H1 (cell line): ENCODE results near the gene PRKAR2B. TPM values are rescaled to one million over a fixed set of nuclear protein-coding genes. Genes with fewer than 3 reads are reported as not detected.

ENCODE experiments used
- CTCF ChIA-PET: fragments of 300-600 bp; sonication (Branson Sonifier 250); formaldehyde crosslinking; loops from one replicate; lab custom pipeline; 2021; ENCODE audit not compliant: partially characterized antibody; lab: Charles Lee
- POLR2A ChIA-PET: fragments of 300-600 bp; sonication (Branson Sonifier 250); formaldehyde crosslinking; loops from one replicate; lab custom pipeline; 2021; ENCODE audit warnings: inconsistent platforms; ENCODE audit not compliant: partially characterized antibody; lab: Charles Lee
- DNase-seq, 2 experiments: peaks; one replicate each; pipeline versions ENCODE4 v3.0.0 to v3.0.0-alpha.2; 2010 to 2022; ENCODE audit warnings: low spot score in 2 of 2, low read depth in 1 of 2, mixed read lengths in 1 of 2
- FAIRE-seq: peaks from 2 replicates; lab custom pipeline; 2011; peaks lifted over from hg19 to GRCh38; lab: Jason Lieb, UNC
- H2AFZ ChIP-seq: 2 replicates; pipeline ENCODE4 v1.8.1; 2012; ENCODE audit warnings: low read length, inconsistent platforms
- H2AK5ac ChIP-seq: 2 replicates; pipeline ENCODE4 v1.6.1; 2013; ENCODE audit warnings: low read depth, low read length
- H2BK120ac ChIP-seq: replicated peaks from 2 replicates; pipeline ENCODE3; 2013; ENCODE audit warnings: low read depth, low read length, inconsistent platforms
- H2BK12ac ChIP-seq: 2 replicates; pipeline ENCODE4 v1.6.1; 2013; ENCODE audit warnings: low read depth, low read length
- H2BK15ac ChIP-seq: 2 replicates; pipeline ENCODE4 v1.6.1; 2013; ENCODE audit warnings: low read length
- H2BK20ac ChIP-seq: 2 replicates; pipeline ENCODE4 v1.6.1; 2013; ENCODE audit warnings: low read length
- H2BK5ac ChIP-seq: 2 replicates; pipeline ENCODE4 v1.6.1; 2013; ENCODE audit warnings: low read depth, low read length
- H3K14ac ChIP-seq: 2 replicates; pipeline ENCODE4 v1.6.1; 2013; ENCODE audit warnings: inconsistent platforms; ENCODE audit not compliant: insufficient read length
- H3K18ac ChIP-seq: 2 replicates; pipeline ENCODE4 v1.6.1; 2013; ENCODE audit warnings: low read length; ENCODE audit errors: extremely low read depth
- H3K23ac ChIP-seq: 2 replicates; pipeline ENCODE4 v1.6.1; 2013; ENCODE audit warnings: inconsistent platforms; ENCODE audit not compliant: insufficient read length
- H3K23me2 ChIP-seq: 2 replicates; pipeline ENCODE4 v1.6.1; 2013; ENCODE audit warnings: low read depth, low read length
- H3K27ac ChIP-seq: 2 replicates; pipeline ENCODE4 v1.6.1; 2011; ENCODE audit warnings: low read depth, low read length, inconsistent platforms
- H3K27me3 ChIP-seq, 4 experiments: replicated peaks in 1 of 4; 1 replicate in 1 of 4; 2 replicates in 3 of 4; pipeline versions ENCODE4 v1.6.1 to v1.8.1; 2011 to 2013; ENCODE audit warnings: low read length in 3 of 4, mild to moderate bottlenecking in 3 of 4, inconsistent platforms in 2 of 4, mixed read lengths in 2 of 4, moderate library complexity in 1 of 4; ENCODE audit not compliant: control insufficient read depth in 3 of 4, insufficient read depth in 3 of 4; ENCODE audit errors: extremely low read depth in 1 of 4
- H3K36me3 ChIP-seq, 4 experiments: 2 replicates each; pipeline versions ENCODE4 v1.6.1 to v1.8.1; 2011 to 2013; ENCODE audit warnings: mild to moderate bottlenecking in 4 of 4, low read length in 3 of 4, moderate library complexity in 2 of 4, control low read depth in 1 of 4, inconsistent platforms in 1 of 4; ENCODE audit not compliant: insufficient read depth in 4 of 4, control insufficient read depth in 2 of 4
- H3K4ac ChIP-seq: replicated peaks from 2 replicates; pipeline ENCODE3; 2013; ENCODE audit warnings: low read length, low read depth, mixed read lengths, inconsistent platforms; ENCODE audit not compliant: insufficient read length
- H3K4me1 ChIP-seq, 4 experiments: replicated peaks in 1 of 4; 1 replicate in 1 of 4; 2 replicates in 3 of 4; pipeline versions ENCODE4 v1.6.1 to v1.8.1; 2011 to 2013; ENCODE audit warnings: low read length in 3 of 4, inconsistent platforms in 2 of 4, mixed read lengths in 1 of 4; ENCODE audit not compliant: insufficient read depth in 4 of 4, control insufficient read depth in 3 of 4
- H3K4me2 ChIP-seq, 2 experiments: 2 replicates each; pipeline versions ENCODE4 v1.6.1 to v1.8.1; 2011 to 2013; ENCODE audit warnings: low read depth in 2 of 2, low read length in 2 of 2, control low read depth in 1 of 2, inconsistent platforms in 1 of 2, mild to moderate bottlenecking in 1 of 2; ENCODE audit not compliant: insufficient read depth in 1 of 2
- H3K4me3 ChIP-seq, 4 experiments: fragments of 200-600, 300-600 bp in 1 of 4; sonication (generic), shearing (Covaris generic), sonication (Bioruptor Twin) in 1 of 4; 2 replicates each; pipeline versions ENCODE4 v1.5.1 to v1.8.1; 2011 to 2016; ENCODE audit warnings: low read length in 4 of 4, low read depth in 3 of 4, control low read depth in 2 of 4, inconsistent platforms in 2 of 4, mild to moderate bottlenecking in 2 of 4, mixed read lengths in 1 of 4, moderate library complexity in 1 of 4; ENCODE audit not compliant: insufficient read depth in 2 of 4; ENCODE audit errors: extremely low read depth in 1 of 4
- H3K56ac ChIP-seq: replicated peaks from 2 replicates; pipeline ENCODE3; 2013; ENCODE audit warnings: low read depth, mild to moderate bottlenecking, mixed read lengths, low read length, inconsistent platforms; ENCODE audit not compliant: insufficient read length
- H3K79me1 ChIP-seq: 2 replicates; pipeline ENCODE4 v1.6.1; 2013; ENCODE audit warnings: low read depth, low read length, control low read depth
- H3K79me2 ChIP-seq, 2 experiments: 2 replicates each; pipeline versions ENCODE4 v1.6.1 to v1.8.1; 2012 to 2013; ENCODE audit warnings: low read length in 2 of 2, mild to moderate bottlenecking in 2 of 2, inconsistent platforms in 1 of 2; ENCODE audit not compliant: insufficient read depth in 2 of 2, control insufficient read depth in 1 of 2
- H3K9ac ChIP-seq, 4 experiments: replicated peaks in 1 of 4; 1 replicate in 1 of 4; 2 replicates in 3 of 4; pipeline versions ENCODE4 v1.6.1 to v1.8.1; 2011 to 2013; ENCODE audit warnings: low read depth in 3 of 4, low read length in 3 of 4, control low read depth in 2 of 4, mild to moderate bottlenecking in 2 of 4, moderate library complexity in 2 of 4, inconsistent platforms in 1 of 4; ENCODE audit errors: extremely low read depth in 1 of 4
- H3K9me3 ChIP-seq, 2 experiments: 2 replicates each; pipeline versions ENCODE4 v1.6.1 to v1.8.1; 2012 to 2013; ENCODE audit warnings: mild to moderate bottlenecking in 2 of 2, moderate library complexity in 2 of 2, control low read depth in 1 of 2, inconsistent platforms in 1 of 2, low read depth in 1 of 2, low read length in 1 of 2, mixed read lengths in 1 of 2; ENCODE audit not compliant: insufficient read depth in 2 of 2
- H4K20me1 ChIP-seq, 2 experiments: replicated peaks in 1 of 2; 2 replicates each; pipeline versions ENCODE3 to v1.8.1; 2011 to 2013; ENCODE audit warnings: inconsistent platforms in 2 of 2, low read length in 2 of 2, mild to moderate bottlenecking in 1 of 2; ENCODE audit not compliant: insufficient read depth in 2 of 2, control insufficient read depth in 1 of 2
- H4K5ac ChIP-seq: 2 replicates; pipeline ENCODE4 v1.6.1; 2013; ENCODE audit warnings: low read length, low read depth, mixed read lengths, inconsistent platforms; ENCODE audit not compliant: insufficient read length
- H4K8ac ChIP-seq: 2 replicates; pipeline ENCODE4 v1.8.0; 2013; ENCODE audit warnings: mild to moderate bottlenecking, moderate library complexity, low read length, inconsistent platforms; ENCODE audit not compliant: insufficient read depth; ENCODE audit errors: extremely low read depth
- H4K91ac ChIP-seq: replicated peaks from 2 replicates; pipeline ENCODE3; 2013; ENCODE audit warnings: low read length, mixed read lengths, inconsistent platforms; ENCODE audit not compliant: insufficient read length
- ATF2 ChIP-seq: IDR thresholded peaks from 2 replicates; pipeline ENCODE4 v1.6.1; 2012; ENCODE audit warnings: low read length, inconsistent platforms
- CHD2 ChIP-seq: IDR thresholded peaks from 2 replicates; pipeline ENCODE4 v1.6.1; 2012; ENCODE audit warnings: low read length, improper control_type of control experiment
- GTF2F1 ChIP-seq: IDR thresholded peaks from 2 replicates; pipeline ENCODE4 v1.6.1; 2012; ENCODE audit warnings: low read depth, low read length, improper control_type of control experiment, borderline replicate concordance
- MAFK ChIP-seq: IDR thresholded peaks from 2 replicates; pipeline ENCODE4 v1.6.1; 2012; ENCODE audit warnings: low read depth, mild to moderate bottlenecking, improper control_type of control experiment, low read length
- RAD21 ChIP-seq, 2 experiments: IDR thresholded peaks in 1 of 2; conservative IDR thresholded peaks in 1 of 2; 2 replicates each; pipeline ENCODE4 v1.6.1; 2011; ENCODE audit warnings: low read depth in 2 of 2, low read length in 2 of 2, improper control_type of control experiment in 1 of 2, inconsistent platforms in 1 of 2, mild to moderate bottlenecking in 1 of 2, moderate library complexity in 1 of 2
- SP4 ChIP-seq: IDR thresholded peaks from 2 replicates; pipeline ENCODE4 v1.6.1; 2012; ENCODE audit warnings: low read length, inconsistent platforms
- TBP ChIP-seq: IDR thresholded peaks from 2 replicates; pipeline ENCODE4 v1.6.1; 2011; ENCODE audit warnings: low read depth, low read length, improper control_type of control experiment
- YY1 ChIP-seq: IDR thresholded peaks from 2 replicates; pipeline ENCODE4 v1.6.1; 2011; ENCODE audit warnings: low read depth, mild to moderate bottlenecking, low read length
- WGBS, 2 experiments: shearing (Covaris generic) in 1 of 2; methylation state at CpG; one replicate each; pipeline versions ENCODE4 v1.1.6 to v1.1.7; 2013 to 2015; ENCODE audit warnings: low lambda C conversion rate in 2 of 2, mixed read lengths in 2 of 2, inconsistent platforms in 1 of 2, low coverage in 1 of 2, missing lambda C conversion rate in 1 of 2; ENCODE audit not compliant: insufficient replicate concordance in 2 of 2, insufficient coverage in 1 of 2, insufficient read length in 1 of 2; ENCODE audit errors: extremely low coverage in 1 of 2, missing lambda C conversion rate in 1 of 2; 5-methylcytosine and 5-hydroxymethylcytosine counted together
- polyA plus RNA-seq, 7 experiments: library from polyadenylated mRNA; depleted of rRNA in 3 of 7; stranded (reverse) in 5 of 7; unstranded in 2 of 7; fragments of >200 nt in 5 of 7; fragments of 200-250 nt in 2 of 7; gene quantifications; 1 replicate in 5 of 7; 2 replicates in 1 of 7; 4 replicates in 1 of 7; pipeline versions ENCODE4 v1.2.1 to v1.2.3, GENCODE V29; 2011 to 2013; ENCODE audit warnings: missing spikeins in 2 of 7, mixed read lengths in 2 of 7
- total RNA-seq: library from RNA; stranded (reverse); fragmentation: NEBNext Ultra II Directional; extraction: Animal tissue kit (Norgen Biotek cat#: 25700); gene quantifications from 2 replicates; pipeline ENCODE4 v1.2.1, GENCODE V29; 2021
- TF ChIP-seq, protein P1 (sequence below): IDR thresholded peaks from 2 replicates; pipeline ENCODE4 v1.6.1; 2012; ENCODE audit warnings: inconsistent platforms

Gene PRKAR2B
- total and polyA plus RNA-seq, 2 of the 8 experiments (the other 6 are each of a cell fraction or from before 2014, with no cell fraction given): 10.4 to 37.0 TPM

GRCh38 chr7:107167483-107168232, 123.2 kb downstream of the PRKAR2B start:
- peaks cover 0 to 2% (median under 1%) of the 10 kb centered on the region in 4 experiments; a peak in 2 of 7 replicates for H3K4me1 ChIP-seq
- DNase-seq (no peak), FAIRE-seq (peak; percentile 24)
- H3K56ac ChIP-seq: no peak overlapping the region
- H2BK20ac ChIP-seq: no peak overlapping the region
- ChIA-PET POLR2A (interaction anchor here (0.6 to 2.5 kb wide), 15 partner anchors 9 to 780 kb away, joined by 3 to 12 read pairs (median 4); partner anchors contain the start of gene CBLL1), CTCF (interaction anchor here (0.5 to 6.6 kb wide), 13 partner anchors 18 to 1870 kb away, joined by 3 to 68 read pairs (median 4); no protein-coding TSS in a partner anchor)
- H3K18ac ChIP-seq: no peak overlapping the region
- no peaks in the 10 kb centered on the region for H3K9me3 ChIP-seq
- H3K23me2 ChIP-seq: peaks cover 4% of the 10 kb centered on the region
- peak overlapping the region; percentile 89 for H4K5ac ChIP-seq
- 3% methylated on average over 14 of the region's 15 CpGs; no CpG with 5 or more reads in 1 of the 2 experiments for WGBS, 2 experiments
- no peak overlapping the region for H3K23ac ChIP-seq
- H2BK120ac ChIP-seq: no peak overlapping the region
- peak overlapping the region; percentile 69 to 89 (median 84) for H3K9ac ChIP-seq
- H3K14ac ChIP-seq: no peak overlapping the region
- H3K4me3 ChIP-seq: peak overlapping the region; percentile 57 to 85 (median 78)
- peak overlapping the region; percentile 90; the same call in 1 of the 2 replicates for H4K8ac ChIP-seq
- H3K79me1 ChIP-seq: no peaks in the 10 kb centered on the region
- H2BK15ac ChIP-seq: no peak overlapping the region
- H3K79me2 ChIP-seq: peaks cover 6 to 26% of the 10 kb centered on the region in 2 experiments
- peak overlapping the region; percentile 94 for H2BK5ac ChIP-seq
- H3K27ac ChIP-seq: peak overlapping the region; percentile 96
- no peak overlapping the region for H4K91ac ChIP-seq
- H3K27me3 ChIP-seq: no peaks in the 10 kb centered on the region
- H2AFZ ChIP-seq: peak overlapping the region; percentile 69
- H3K36me3 ChIP-seq: no peaks in the 10 kb centered on the region
- H2AK5ac ChIP-seq: peak overlapping the region; percentile 28; the same call in 1 of the 2 replicates
- H2BK12ac ChIP-seq: peak overlapping the region; percentile 93; the same call in 1 of the 2 replicates
- H3K4me2 ChIP-seq: peak overlapping the region; percentile 73 to 93
- H3K4ac ChIP-seq: no peak overlapping the region
- H4K20me1 ChIP-seq: no peaks in the 10 kb centered on the region
- TF ChIP-seq MAFK: 0 out of 2 replicates have a peak, but pooled peaks have one; percentile 11
- no peak for TF ChIP-seq CHD2
- TF ChIP-seq, protein P1, sequence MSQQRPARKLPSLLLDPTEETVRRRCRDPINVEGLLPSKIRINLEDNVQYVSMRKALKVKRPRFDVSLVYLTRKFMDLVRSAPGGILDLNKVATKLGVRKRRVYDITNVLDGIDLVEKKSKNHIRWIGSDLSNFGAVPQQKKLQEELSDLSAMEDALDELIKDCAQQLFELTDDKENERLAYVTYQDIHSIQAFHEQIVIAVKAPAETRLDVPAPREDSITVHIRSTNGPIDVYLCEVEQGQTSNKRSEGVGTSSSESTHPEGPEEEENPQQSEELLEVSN: no peak
- TF ChIP-seq SP4: no peak
- TF ChIP-seq RAD21 (IDR thresholded peaks at IDR 0.05 in 1 of 2, conservative IDR thresholded peaks at IDR 0.05 in 1 of 2; ENCODE audit: low read depth in 2 of 2, low read length in 2 of 2): peak; percentile 31 to 36; a peak in 3 of 4 replicates
- 0 out of 2 replicates have a peak, but pooled peaks have one; percentile 17 for TF ChIP-seq ATF2
- TF ChIP-seq GTF2F1: no peak
- TF ChIP-seq YY1: peak; percentile 86; the same call in 1 of the 2 replicates
- peak; percentile 66 for TF ChIP-seq TBP
